Stimulated activated naive CD8-positive, alpha-beta T cell treated with anti-CD3 and anti-CD28 coated beads, Interleukin-15, Interleukin-2, amounts not matched to agents 100 ng/mL and 50 ng/mL, for 24 hours (primary cell): Measurements from ENCODE around the gene GPR179.
"Not testable (repeated sequence)": the region's sequence is repeated elsewhere in the genome, so short reads cannot be mapped to it uniquely, and the experiment has no call there.

ENCODE experiments used
- H3K27ac Mint-ChIP-seq: one replicate; pipeline ENCODE4 v1.8.0; 2021; ENCODE audit warnings: mild to moderate bottlenecking, mixed read lengths
- H3K27me3 Mint-ChIP-seq: one replicate; pipeline ENCODE4 v1.8.0; 2021; ENCODE audit warnings: mixed read lengths
- H3K36me3 Mint-ChIP-seq: one replicate; pipeline ENCODE4 v1.8.0; 2021; ENCODE audit warnings: low read depth, mixed read lengths
- H3K4me1 Mint-ChIP-seq: one replicate; pipeline ENCODE4 v1.8.0; 2021; ENCODE audit warnings: low read depth, mixed read lengths
- H3K4me3 Mint-ChIP-seq: one replicate; pipeline ENCODE4 v1.8.0; 2021; ENCODE audit warnings: mild to moderate bottlenecking, mixed read lengths
- H3K9me3 Mint-ChIP-seq: one replicate; pipeline ENCODE4 v1.8.0; 2021; ENCODE audit warnings: mixed read lengths

The GPR179 gene

DNA sequence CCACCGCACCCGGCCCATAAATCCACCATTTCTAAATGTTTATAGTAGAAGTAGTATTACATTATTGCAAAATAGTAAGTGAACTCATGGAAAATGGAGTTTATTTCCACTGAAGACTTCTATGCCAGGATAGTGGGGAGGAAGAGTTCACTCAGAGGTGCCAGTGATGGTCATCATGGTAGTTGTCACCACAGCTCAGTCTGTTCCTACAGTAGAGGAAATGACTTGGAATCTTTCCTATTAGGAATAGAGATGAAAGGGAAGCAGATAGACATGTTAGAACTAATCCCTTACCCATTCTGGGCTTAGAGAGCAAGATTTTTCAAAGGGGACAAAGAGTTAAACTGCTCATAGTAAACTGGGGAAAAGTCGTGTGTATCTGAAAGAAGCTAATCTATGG, 26.7 kb downstream of the GPR179 start:
- no peak overlapping the region for H3K4me3 Mint-ChIP-seq
- no peaks in the 10 kb centered on the region for H3K27me3 Mint-ChIP-seq

GRCh38 chr17:38315497-38315896, 28.3 kb downstream of the GPR179 start:
- Mint-ChIP-seq H3K4me1 (no peaks in the 10 kb centered on the region), H3K27ac (no peak overlapping the region), H3K36me3 (peaks cover 35% of the 10 kb centered on the region), H3K9me3 (no peaks in the 10 kb centered on the region), H3K27me3 (no peaks in the 10 kb centered on the region), H3K4me3 (no peak overlapping the region)

More for the DNA sequence above, 26.7 kb downstream of the GPR179 start:
- H3K9me3 Mint-ChIP-seq = no peaks in the 10 kb centered on the region
- no peaks in the 10 kb centered on the region for H3K4me1 Mint-ChIP-seq
- H3K27ac Mint-ChIP-seq = no peak overlapping the region
- peaks cover 48% of the 10 kb centered on the region for H3K36me3 Mint-ChIP-seq

- Mint-ChIP-seq H3K27ac (peak within 1 kb of the TSS; percentile 95), H3K4me3 (peak within 1 kb of the TSS; percentile 94)
- not testable (repeated sequence) for H3K27me3 Mint-ChIP-seq, H3K9me3 Mint-ChIP-seq, H3K4me1 Mint-ChIP-seq, H3K36me3 Mint-ChIP-seq
Measured at GRCh38 chr17:38296834-38297517, 46.8 kb downstream of the GPR179 start, which contains the start of gene MRPL45. Gene MRPL45, plus strand, starts transcription at chr17:38297168. Its CDS starts 16 bp downstream, at chr17:38297184.

GRCh38 chr17:38295602-38296365, 48.0 kb downstream of the GPR179 start:
- Mint-ChIP-seq H3K4me3 (peak overlapping the region; percentile 1), H3K27ac (peak overlapping the region; percentile 95)
- not testable (repeated sequence) for H3K4me1 Mint-ChIP-seq, H3K9me3 Mint-ChIP-seq, H3K36me3 Mint-ChIP-seq, H3K27me3 Mint-ChIP-seq

GRCh38 chr17:38289760-38290159, 54.0 kb downstream of the GPR179 start:
- H3K4me1 Mint-ChIP-seq, H3K27ac Mint-ChIP-seq: not testable (repeated sequence)

DNA sequence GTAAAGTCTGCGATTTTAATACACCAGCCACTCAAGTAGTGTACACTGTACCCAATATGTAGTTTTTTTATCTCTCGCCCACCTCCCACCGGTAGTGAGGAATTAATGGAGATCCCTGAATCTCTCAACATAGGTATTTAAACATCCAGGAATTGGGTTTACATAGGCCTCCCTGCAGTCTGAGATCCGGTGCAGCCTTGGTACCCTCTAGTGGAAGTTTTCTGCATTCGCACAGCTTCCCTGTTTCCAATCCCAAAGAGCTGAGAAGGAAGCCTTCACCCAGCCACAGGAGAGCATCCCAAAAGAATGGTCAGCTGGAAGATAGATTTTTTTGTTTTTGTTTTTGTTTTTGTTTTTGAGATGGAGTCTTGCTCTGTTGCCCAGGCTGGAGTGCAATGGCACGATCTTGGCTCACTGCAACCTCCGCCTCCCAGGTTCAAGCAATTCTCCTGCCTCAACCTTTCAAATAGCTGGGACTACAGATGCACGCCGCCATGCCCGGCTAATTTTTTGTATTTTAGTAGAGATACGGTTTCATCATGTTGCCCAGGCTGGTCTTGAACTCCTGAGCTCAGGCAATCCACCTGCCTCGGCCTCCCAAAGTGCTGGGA, 55.4 kb downstream of the GPR179 start:
- not testable (repeated sequence) for H3K4me1 Mint-ChIP-seq, H3K4me3 Mint-ChIP-seq, H3K36me3 Mint-ChIP-seq, H3K9me3 Mint-ChIP-seq, H3K27me3 Mint-ChIP-seq, H3K27ac Mint-ChIP-seq

More at GRCh38 chr17:38289760-38290159, 54.0 kb downstream of the GPR179 start:
- H3K36me3 Mint-ChIP-seq, H3K4me3 Mint-ChIP-seq, H3K9me3 Mint-ChIP-seq, H3K27me3 Mint-ChIP-seq: not testable (repeated sequence)

DNA sequence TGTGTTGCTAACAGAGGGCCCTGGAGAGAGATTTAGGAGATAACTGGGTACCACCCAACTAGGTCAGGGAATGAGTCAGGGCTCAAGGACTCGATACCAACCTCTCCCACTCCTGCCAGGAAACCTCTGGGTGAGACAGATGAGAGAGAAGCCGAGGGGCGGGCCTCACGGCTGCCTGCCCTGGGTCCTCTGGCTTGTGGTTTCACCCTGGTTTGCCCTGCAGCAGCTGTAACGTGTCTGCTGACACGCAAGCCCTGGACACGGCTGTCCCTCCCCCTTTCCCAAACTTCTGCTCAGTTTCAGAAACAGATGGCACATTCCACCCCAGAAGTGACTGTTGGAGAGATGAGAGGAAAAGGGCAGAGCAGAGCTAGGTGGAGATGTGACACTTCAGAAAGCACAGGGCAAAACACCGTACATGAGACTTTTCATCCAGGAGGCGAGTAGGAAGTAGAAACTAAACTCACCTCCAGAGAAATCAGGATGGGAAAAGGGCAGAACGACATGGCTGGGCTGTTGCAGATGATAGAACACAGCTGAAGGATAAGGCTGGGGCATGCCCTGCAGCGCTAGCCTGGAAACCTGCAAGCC, 57.2 kb downstream of the GPR179 start:
- not testable (repeated sequence) for H3K4me1 Mint-ChIP-seq, H3K9me3 Mint-ChIP-seq, H3K27me3 Mint-ChIP-seq, H3K36me3 Mint-ChIP-seq
- Mint-ChIP-seq H3K27ac (peak overlapping the region; percentile 70), H3K4me3 (peak overlapping the region; percentile 39)

GRCh38 chr17:38285994-38286393, 57.8 kb downstream of the GPR179 start:
- H3K4me1 Mint-ChIP-seq, H3K36me3 Mint-ChIP-seq, H3K27me3 Mint-ChIP-seq, H3K4me3 Mint-ChIP-seq, H3K9me3 Mint-ChIP-seq, H3K27ac Mint-ChIP-seq: not testable (repeated sequence)
